ENCODE measurements around the gene ABHD17C.

The ABHD17C gene

DNA sequence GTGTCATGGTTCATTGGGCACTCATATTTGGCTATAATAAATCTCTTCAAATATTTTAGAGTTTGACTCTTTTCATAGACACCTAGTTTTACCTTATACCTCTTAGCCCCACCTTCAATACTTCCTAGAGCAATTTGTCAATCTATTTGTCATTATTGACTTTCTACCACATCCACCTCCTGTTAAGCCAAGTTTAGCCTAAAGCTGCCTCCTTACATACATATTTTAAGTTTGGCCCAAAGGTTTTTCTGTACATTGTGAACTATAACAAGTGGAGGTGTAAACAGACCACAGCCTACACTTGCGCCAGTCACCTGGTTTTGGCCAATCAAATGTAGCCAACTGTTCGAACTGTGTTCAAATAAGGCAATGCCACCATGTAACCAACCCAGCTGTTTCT is 18.1 kb upstream of the ABHD17C start:
- H3K27ac ChIP-seq (replicated peaks), result no peak overlapping the region
- no peak overlapping the region for H3K4me3 ChIP-seq (replicated peaks; ENCODE audit: insufficient read depth, low read length)
- no peak for DNase-seq (ENCODE audit: low read depth in 1 of 2, low spot score in 1 of 2)
- no peaks in the 10 kb centered on the region for H3K27me3 ChIP-seq (ENCODE audit: insufficient read depth, poor library complexity, severe bottlenecking)
- TF ChIP-seq SPI1 (IDR thresholded peaks at IDR 0.05; ENCODE audit: borderline replicate concordance, low read depth) (no peak), GABPA (IDR thresholded peaks at IDR 0.05; ENCODE audit: low read depth) (no peak), POLR2AphosphoS5 (IDR thresholded peaks at IDR 0.05; ENCODE audit: low read depth) (no peak), REST (IDR thresholded peaks at IDR 0.05; ENCODE audit: insufficient replicate concordance, low read depth) (no peak)
- TF ChIP-seq, protein P1, sequence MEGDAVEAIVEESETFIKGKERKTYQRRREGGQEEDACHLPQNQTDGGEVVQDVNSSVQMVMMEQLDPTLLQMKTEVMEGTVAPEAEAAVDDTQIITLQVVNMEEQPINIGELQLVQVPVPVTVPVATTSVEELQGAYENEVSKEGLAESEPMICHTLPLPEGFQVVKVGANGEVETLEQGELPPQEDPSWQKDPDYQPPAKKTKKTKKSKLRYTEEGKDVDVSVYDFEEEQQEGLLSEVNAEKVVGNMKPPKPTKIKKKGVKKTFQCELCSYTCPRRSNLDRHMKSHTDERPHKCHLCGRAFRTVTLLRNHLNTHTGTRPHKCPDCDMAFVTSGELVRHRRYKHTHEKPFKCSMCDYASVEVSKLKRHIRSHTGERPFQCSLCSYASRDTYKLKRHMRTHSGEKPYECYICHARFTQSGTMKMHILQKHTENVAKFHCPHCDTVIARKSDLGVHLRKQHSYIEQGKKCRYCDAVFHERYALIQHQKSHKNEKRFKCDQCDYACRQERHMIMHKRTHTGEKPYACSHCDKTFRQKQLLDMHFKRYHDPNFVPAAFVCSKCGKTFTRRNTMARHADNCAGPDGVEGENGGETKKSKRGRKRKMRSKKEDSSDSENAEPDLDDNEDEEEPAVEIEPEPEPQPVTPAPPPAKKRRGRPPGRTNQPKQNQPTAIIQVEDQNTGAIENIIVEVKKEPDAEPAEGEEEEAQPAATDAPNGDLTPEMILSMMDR (IDR thresholded peaks at IDR 0.05; ENCODE audit: insufficient read depth, low read length), result no peak

DNA sequence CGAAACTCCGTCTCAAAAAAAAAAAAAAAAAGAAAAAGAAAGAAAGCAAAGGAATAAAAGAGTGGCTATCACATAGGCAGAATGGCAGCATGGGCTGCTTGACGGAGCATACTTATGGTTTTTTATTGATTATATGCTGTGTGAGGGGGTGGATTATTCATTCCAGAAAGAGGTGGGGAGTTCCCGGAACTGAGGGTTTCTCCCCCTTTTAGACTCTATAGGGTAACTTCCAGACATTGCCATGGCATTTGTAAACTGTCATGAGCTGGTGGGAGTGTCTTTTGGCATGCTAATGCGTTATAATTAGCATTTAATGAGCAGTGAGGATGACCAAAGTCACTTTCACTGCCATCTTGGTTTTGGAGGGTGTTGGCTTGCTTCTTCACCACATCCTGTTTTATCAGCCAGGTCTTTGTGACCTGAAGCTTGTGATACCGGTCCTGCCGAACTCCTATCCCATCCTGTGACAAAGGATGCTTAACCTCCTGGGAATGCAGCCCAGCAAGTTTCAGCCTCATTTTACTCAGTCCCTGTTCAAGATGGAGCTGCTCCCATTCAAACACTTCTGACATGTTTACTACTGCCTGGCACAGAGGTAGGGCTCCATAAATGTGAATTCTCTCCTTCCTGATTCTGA is 15.8 kb upstream of the ABHD17C start:
- no peak for DNase-seq (ENCODE audit: low read depth in 1 of 2, low spot score in 1 of 2)
- Histone ChIP-seq H3K4me3 (replicated peaks; ENCODE audit: insufficient read depth, low read length) (no peak overlapping the region), H3K27me3 (ENCODE audit: insufficient read depth, poor library complexity, severe bottlenecking) (no peaks in the 10 kb centered on the region), H3K27ac (replicated peaks) (no peak overlapping the region)
- no peak for TF ChIP-seq REST (IDR thresholded peaks at IDR 0.05; ENCODE audit: insufficient replicate concordance, low read depth)
- TF ChIP-seq SPI1 (IDR thresholded peaks at IDR 0.05; ENCODE audit: borderline replicate concordance, low read depth), result no peak
- no peak for TF ChIP-seq POLR2AphosphoS5 (IDR thresholded peaks at IDR 0.05; ENCODE audit: low read depth)
- TF ChIP-seq, protein P1 (IDR thresholded peaks at IDR 0.05; ENCODE audit: insufficient read depth, low read length), result no peak
- TF ChIP-seq GABPA (IDR thresholded peaks at IDR 0.05; ENCODE audit: low read depth), result no peak

GRCh38 chr15:80679804-80680175 is 15.3 kb upstream of the ABHD17C start:
- no peak for DNase-seq (ENCODE audit: low read depth in 1 of 2, low spot score in 1 of 2)
- no peak overlapping the region for H3K4me3 ChIP-seq (replicated peaks; ENCODE audit: insufficient read depth, low read length)
- TF ChIP-seq, protein P1 (IDR thresholded peaks at IDR 0.05; ENCODE audit: insufficient read depth, low read length), result no peak
- no peak for TF ChIP-seq POLR2AphosphoS5 (IDR thresholded peaks at IDR 0.05; ENCODE audit: low read depth)
- no peak for TF ChIP-seq SPI1 (IDR thresholded peaks at IDR 0.05; ENCODE audit: borderline replicate concordance, low read depth)
- TF ChIP-seq REST (IDR thresholded peaks at IDR 0.05; ENCODE audit: insufficient replicate concordance, low read depth), result no peak
- TF ChIP-seq GABPA (IDR thresholded peaks at IDR 0.05; ENCODE audit: low read depth), result no peak
- H3K27ac ChIP-seq (replicated peaks), result no peak overlapping the region
- H3K27me3 ChIP-seq (ENCODE audit: insufficient read depth, poor library complexity, severe bottlenecking), result no peaks in the 10 kb centered on the region
